GM18907 (cell line): Measurements from ENCODE around the gene CNGB1.
"Not testable (repeated sequence)": the region's sequence is repeated elsewhere in the genome, so short reads cannot be mapped to it uniquely, and the experiment has no call there.

Experiments used
- ATAC-seq: cut with Tn5 transposase; IDR thresholded peaks from one replicate; pipeline ENCODE4 v1.9.1; 2021; ENCODE audit warnings: mild to moderate bottlenecking, moderate library complexity; ENCODE audit not compliant: unreplicated experiment

CNGB1 gene

DNA sequence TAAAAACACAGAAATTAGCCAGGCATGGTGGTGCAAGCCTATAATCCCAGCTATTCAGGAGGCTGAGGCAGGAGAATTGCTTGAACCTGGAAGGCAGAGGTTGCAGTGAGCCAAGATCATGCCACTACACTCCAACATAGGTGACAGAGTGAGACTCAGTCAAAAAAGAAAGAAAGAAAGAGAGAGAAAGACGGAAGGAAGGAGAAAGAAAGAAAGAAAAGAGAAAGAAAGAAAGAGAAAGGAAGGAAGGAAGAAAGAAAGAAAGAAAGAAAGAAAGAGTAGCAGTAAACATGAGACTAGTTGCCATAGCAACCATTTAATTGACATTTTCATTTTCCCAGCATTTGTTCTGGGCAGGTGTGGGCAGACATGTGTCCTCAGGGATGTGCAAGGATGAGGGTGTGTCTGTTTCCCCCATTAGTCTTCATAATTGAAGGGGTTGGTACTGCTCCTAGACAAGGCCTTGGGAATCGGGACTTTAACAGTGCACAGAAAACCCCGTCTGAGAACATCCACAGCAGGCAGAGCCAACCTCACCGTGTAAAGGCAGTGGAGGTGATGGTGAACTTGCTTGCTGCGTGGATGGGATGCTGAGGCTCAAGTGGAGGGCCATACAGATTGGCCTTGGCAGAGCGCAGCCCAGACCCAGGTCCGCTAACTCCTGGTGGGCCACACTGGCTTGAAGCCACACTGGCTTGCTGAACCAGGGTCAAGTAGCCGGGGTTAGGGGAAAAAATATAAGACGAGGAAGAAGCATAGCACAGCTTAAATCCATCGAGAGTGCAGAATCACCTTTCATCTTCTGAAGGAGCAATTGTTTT is 133.4 kb downstream of the CNGB1 start:
- ATAC-seq: no peak

DNA sequence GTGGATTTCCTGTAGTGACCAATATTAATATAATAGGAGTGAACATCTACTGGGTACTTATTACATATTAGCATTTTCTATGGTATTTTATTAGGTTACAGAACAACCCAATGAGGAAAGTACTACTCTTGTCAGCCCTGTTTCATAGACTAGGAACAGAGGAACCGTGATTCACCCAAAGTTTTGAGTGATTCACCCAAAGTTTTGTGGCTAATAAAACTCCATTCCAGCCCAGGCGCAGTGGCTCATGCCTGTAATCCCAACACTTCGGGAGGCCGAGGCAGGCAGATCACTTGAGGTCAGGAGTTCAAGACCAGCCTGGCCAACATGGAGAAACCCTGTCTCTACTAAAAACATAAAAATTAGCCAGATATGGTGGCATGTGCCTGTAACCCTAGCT is 135.5 kb downstream of the CNGB1 start:
- not testable (repeated sequence) for ATAC-seq

- ATAC-seq: no peak
Observed at GRCh38 chr16:57834936-57835335, 136.0 kb downstream of the CNGB1 start.
